ENCODE measurements around the gene KRT9.
"Not testable (repeated sequence)": the region's sequence is repeated elsewhere in the genome, so short reads cannot be mapped to it uniquely, and the experiment has no call there.

GRCh38 chr17:41582061-41582968 is 10.5 kb upstream of the KRT9 start:
- TF ChIP-seq, protein P1, sequence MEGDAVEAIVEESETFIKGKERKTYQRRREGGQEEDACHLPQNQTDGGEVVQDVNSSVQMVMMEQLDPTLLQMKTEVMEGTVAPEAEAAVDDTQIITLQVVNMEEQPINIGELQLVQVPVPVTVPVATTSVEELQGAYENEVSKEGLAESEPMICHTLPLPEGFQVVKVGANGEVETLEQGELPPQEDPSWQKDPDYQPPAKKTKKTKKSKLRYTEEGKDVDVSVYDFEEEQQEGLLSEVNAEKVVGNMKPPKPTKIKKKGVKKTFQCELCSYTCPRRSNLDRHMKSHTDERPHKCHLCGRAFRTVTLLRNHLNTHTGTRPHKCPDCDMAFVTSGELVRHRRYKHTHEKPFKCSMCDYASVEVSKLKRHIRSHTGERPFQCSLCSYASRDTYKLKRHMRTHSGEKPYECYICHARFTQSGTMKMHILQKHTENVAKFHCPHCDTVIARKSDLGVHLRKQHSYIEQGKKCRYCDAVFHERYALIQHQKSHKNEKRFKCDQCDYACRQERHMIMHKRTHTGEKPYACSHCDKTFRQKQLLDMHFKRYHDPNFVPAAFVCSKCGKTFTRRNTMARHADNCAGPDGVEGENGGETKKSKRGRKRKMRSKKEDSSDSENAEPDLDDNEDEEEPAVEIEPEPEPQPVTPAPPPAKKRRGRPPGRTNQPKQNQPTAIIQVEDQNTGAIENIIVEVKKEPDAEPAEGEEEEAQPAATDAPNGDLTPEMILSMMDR (IDR thresholded peaks at IDR 0.05; ENCODE audit: low read length), result not testable (repeated sequence)
- not testable (repeated sequence) for TF ChIP-seq EZH2 (IDR thresholded peaks at IDR 0.05; ENCODE audit: borderline replicate concordance, low read length)
